Measurements from ENCODE around the gene UBB.

DNA sequence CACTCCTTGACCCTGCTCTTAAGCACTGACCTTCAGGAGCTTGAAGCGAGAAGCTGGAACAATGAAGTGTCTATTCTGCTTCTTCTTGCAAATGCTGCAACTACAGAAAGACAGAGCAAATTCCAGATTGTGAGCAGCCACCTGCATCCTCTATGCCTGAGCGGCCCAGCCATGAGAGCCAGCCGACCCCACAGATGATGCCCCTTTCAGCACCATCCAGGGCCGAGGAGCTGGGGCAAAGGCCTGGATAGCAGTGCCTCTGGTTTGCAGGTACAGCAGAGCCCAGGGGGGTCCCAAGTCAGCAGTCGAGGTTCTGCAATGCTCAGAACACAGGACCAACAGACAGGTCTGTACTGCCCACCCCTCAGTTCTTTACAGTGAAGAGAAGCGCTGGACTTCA lies 32.3 kb upstream of the UBB start:
- TF ChIP-seq POLR2AphosphoS5 (IDR thresholded peaks at IDR 0.05; ENCODE audit: low read depth, low read length) (no peak), TAF1 (IDR thresholded peaks at IDR 0.05; ENCODE audit: borderline replicate concordance, insufficient read depth, low read length) (no peak), SIN3A (IDR thresholded peaks at IDR 0.05; ENCODE audit: borderline replicate concordance, insufficient read depth, low read length) (no peak), FOXP2 (optimal IDR thresholded peaks at IDR 0.05; ENCODE audit: borderline replicate concordance, extremely low read depth, extremely low read length, insufficient read depth) (no peak)
- TF ChIP-seq, protein P1, sequence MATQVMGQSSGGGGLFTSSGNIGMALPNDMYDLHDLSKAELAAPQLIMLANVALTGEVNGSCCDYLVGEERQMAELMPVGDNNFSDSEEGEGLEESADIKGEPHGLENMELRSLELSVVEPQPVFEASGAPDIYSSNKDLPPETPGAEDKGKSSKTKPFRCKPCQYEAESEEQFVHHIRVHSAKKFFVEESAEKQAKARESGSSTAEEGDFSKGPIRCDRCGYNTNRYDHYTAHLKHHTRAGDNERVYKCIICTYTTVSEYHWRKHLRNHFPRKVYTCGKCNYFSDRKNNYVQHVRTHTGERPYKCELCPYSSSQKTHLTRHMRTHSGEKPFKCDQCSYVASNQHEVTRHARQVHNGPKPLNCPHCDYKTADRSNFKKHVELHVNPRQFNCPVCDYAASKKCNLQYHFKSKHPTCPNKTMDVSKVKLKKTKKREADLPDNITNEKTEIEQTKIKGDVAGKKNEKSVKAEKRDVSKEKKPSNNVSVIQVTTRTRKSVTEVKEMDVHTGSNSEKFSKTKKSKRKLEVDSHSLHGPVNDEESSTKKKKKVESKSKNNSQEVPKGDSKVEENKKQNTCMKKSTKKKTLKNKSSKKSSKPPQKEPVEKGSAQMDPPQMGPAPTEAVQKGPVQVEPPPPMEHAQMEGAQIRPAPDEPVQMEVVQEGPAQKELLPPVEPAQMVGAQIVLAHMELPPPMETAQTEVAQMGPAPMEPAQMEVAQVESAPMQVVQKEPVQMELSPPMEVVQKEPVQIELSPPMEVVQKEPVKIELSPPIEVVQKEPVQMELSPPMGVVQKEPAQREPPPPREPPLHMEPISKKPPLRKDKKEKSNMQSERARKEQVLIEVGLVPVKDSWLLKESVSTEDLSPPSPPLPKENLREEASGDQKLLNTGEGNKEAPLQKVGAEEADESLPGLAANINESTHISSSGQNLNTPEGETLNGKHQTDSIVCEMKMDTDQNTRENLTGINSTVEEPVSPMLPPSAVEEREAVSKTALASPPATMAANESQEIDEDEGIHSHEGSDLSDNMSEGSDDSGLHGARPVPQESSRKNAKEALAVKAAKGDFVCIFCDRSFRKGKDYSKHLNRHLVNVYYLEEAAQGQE (IDR thresholded peaks at IDR 0.05; ENCODE audit: insufficient read depth in 1 of 2, low read depth in 2 of 2, low read length in 2 of 2): no peak
